ENCODE data around the gene RNF223. TPM values are rescaled to one million over a fixed set of nuclear protein-coding genes. Genes with fewer than 3 reads are reported as not detected.

The RNF223 gene
- total RNA-seq, 1 experiment from 2014 or later = not detected

GRCh38 chr1:1093610-1093943 lies 19.5 kb upstream of the RNF223 start (continued):
- TF ChIP-seq ATF6 (CRISPR knock-in tag; IDR thresholded peaks at IDR 0.05) = no peak
- no peak for TF ChIP-seq ZNF281 (CRISPR knock-in tag; IDR thresholded peaks at IDR 0.05)
- TF ChIP-seq GTF2I (CRISPR knock-in tag; conservative IDR thresholded peaks at IDR 0.05) = no peak
- no peak for TF ChIP-seq E2F5 (CRISPR knock-in tag; IDR thresholded peaks at IDR 0.05)
- no peak for TF ChIP-seq NR2C2 (CRISPR knock-in tag; IDR thresholded peaks at IDR 0.05)
- no peak for TF ChIP-seq MXD4 (CRISPR knock-in tag; IDR thresholded peaks at IDR 0.05; ENCODE audit: borderline replicate concordance)

GRCh38 chr1:1092894-1093609 lies 18.9 kb upstream of the RNF223 start:
- no peak for ATAC-seq
- Mint-ChIP-seq H3K36me3 (0 out of 2 replicates have a peak, but pooled peaks cover 7% of the 10 kb centered on the region), H3K9me3 (peaks cover 19% of the 10 kb centered on the region), H3K4me3 (no peak overlapping the region), H3K27ac (no peak overlapping the region), H3K27me3 (ENCODE audit: low read depth) (peaks cover 12% of the 10 kb centered on the region), H3K4me1 (no peaks in the 10 kb centered on the region)
- no peak for DNase-seq (ENCODE audit: low spot score)
- CTCF ChIA-PET = interaction anchor here (1.0 to 1.8 kb wide), 2 partner anchors 29 to 199 kb away, joined by 3 to 5 read pairs; no protein-coding TSS in a partner anchor
- POLR2A ChIA-PET = no interaction called here
- TF ChIP-seq E2F4 (CRISPR knock-in tag; IDR thresholded peaks at IDR 0.05; ENCODE audit: borderline replicate concordance, low read depth) = no peak
- no peak for TF ChIP-seq FOXK1 (CRISPR knock-in tag; IDR thresholded peaks at IDR 0.05)
- no peak for TF ChIP-seq JAZF1 (CRISPR knock-in tag; IDR thresholded peaks at IDR 0.05)
- no peak for TF ChIP-seq NR3C1 (CRISPR knock-in tag; conservative IDR thresholded peaks at IDR 0.05; ENCODE audit: low read depth)
- no peak for TF ChIP-seq TCF7 (CRISPR knock-in tag; IDR thresholded peaks at IDR 0.05; ENCODE audit: low read depth)
- no peak for TF ChIP-seq HMGXB4 (CRISPR knock-in tag; IDR thresholded peaks at IDR 0.05)
- no peak for TF ChIP-seq ZNF532 (CRISPR knock-in tag; IDR thresholded peaks at IDR 0.05; ENCODE audit: borderline replicate concordance)
- no peak for TF ChIP-seq ATF1 (CRISPR knock-in tag; IDR thresholded peaks at IDR 0.05)
- no peak for TF ChIP-seq ZNF416 (CRISPR knock-in tag; IDR thresholded peaks at IDR 0.05)
- TF ChIP-seq NR1H2 (CRISPR knock-in tag; IDR thresholded peaks at IDR 0.05) = no peak
- TF ChIP-seq PREB (CRISPR knock-in tag; IDR thresholded peaks at IDR 0.05; ENCODE audit: borderline replicate concordance) = no peak
- no peak for TF ChIP-seq NFE2L1 (CRISPR knock-in tag; IDR thresholded peaks at IDR 0.05)
- TF ChIP-seq ZNF219 (CRISPR knock-in tag; IDR thresholded peaks at IDR 0.05; ENCODE audit: borderline replicate concordance) = no peak
- no peak for TF ChIP-seq CDX4 (CRISPR knock-in tag; IDR thresholded peaks at IDR 0.05; ENCODE audit: borderline replicate concordance)
- TF ChIP-seq ESRRA (CRISPR knock-in tag; IDR thresholded peaks at IDR 0.05; ENCODE audit: borderline replicate concordance) = no peak
